ENCODE measurements around the gene RAB26. TPM values are rescaled to one million over a fixed set of nuclear protein-coding genes. Genes with fewer than 3 reads are reported as not detected.

The RAB26 gene
- total RNA-seq, 4 donors from 2014 or later: 0.40 to 1.6 (median 0.89) TPM; not detected in 1

GRCh38 chr16:2179107-2179501 is 30.7 kb downstream of the RAB26 start:
- no peak for DNase-seq
- Histone ChIP-seq H3K9me3 (no peaks in the 10 kb centered on the region), H3K4me1 (no peaks in the 10 kb centered on the region), H3K4me3 (replicated peaks in 1 of 3) (no peak overlapping the region), H3K27ac (no peak overlapping the region), H3K36me3 (peaks cover 23 to 32% of the 10 kb centered on the region in 2 donors), H3K27me3 (no peaks in the 10 kb centered on the region)
- intact Hi-C loops (cut with DNase I): no loop called here
- WGBS, 2 donors: 15 to 76% methylated on average over 6 to 11 of the region's 50 CpGs
- no peak for TF ChIP-seq CTCF (IDR thresholded peaks at IDR 0.05)
- TF ChIP-seq POLR2A (IDR thresholded peaks at IDR 0.05): no peak

GRCh38 chr16:2179576-2179975 is 31.2 kb downstream of the RAB26 start:
- WGBS, 2 donors: 95 to 100% methylated on average over 6 to 24 of the region's 31 CpGs
- intact Hi-C loops (cut with DNase I): no loop called here
- DNase-seq: no peak
- no peak for TF ChIP-seq POLR2A (IDR thresholded peaks at IDR 0.05)
- no peak for TF ChIP-seq CTCF (IDR thresholded peaks at IDR 0.05)
- no peaks in the 10 kb centered on the region for H3K27me3 ChIP-seq
- no peak overlapping the region for H3K4me3 ChIP-seq (replicated peaks in 1 of 3)
- no peaks in the 10 kb centered on the region for H3K9me3 ChIP-seq
- no peaks in the 10 kb centered on the region for H3K4me1 ChIP-seq
- peaks cover 18 to 28% of the 10 kb centered on the region in 2 donors for H3K36me3 ChIP-seq
- H3K27ac ChIP-seq: no peak overlapping the region

GRCh38 chr16:2180461-2180860 is 32.0 kb downstream of the RAB26 start:
- Histone ChIP-seq H3K36me3 (peaks cover 9 to 20% of the 10 kb centered on the region in 2 donors), H3K27ac (no peak overlapping the region), H3K9me3 (no peaks in the 10 kb centered on the region), H3K4me3 (replicated peaks in 1 of 3) (no peak overlapping the region), H3K4me1 (no peaks in the 10 kb centered on the region), H3K27me3 (no peaks in the 10 kb centered on the region)
- intact Hi-C loops (cut with DNase I): no loop called here
- 95 to 98% methylated on average over 23 to 25 of the region's 43 CpGs for WGBS, 2 donors
- no peak for DNase-seq
- TF ChIP-seq CTCF (IDR thresholded peaks at IDR 0.05) (no peak), POLR2A (IDR thresholded peaks at IDR 0.05) (no peak)

- DNase-seq: no peak
- Histone ChIP-seq H3K4me1 (no peaks in the 10 kb centered on the region), H3K36me3 (peaks cover 2 to 12% of the 10 kb centered on the region in 2 donors), H3K4me3 (replicated peaks in 1 of 3) (no peak overlapping the region), H3K27ac (no peak overlapping the region), H3K27me3 (no peaks in the 10 kb centered on the region), H3K9me3 (no peaks in the 10 kb centered on the region)
- 89 to 93% methylated on average over 21 to 28 of the region's 46 CpGs for WGBS, 2 donors
- intact Hi-C loops (cut with DNase I): no loop called here
- no peak for TF ChIP-seq CTCF (IDR thresholded peaks at IDR 0.05)
- TF ChIP-seq POLR2A (IDR thresholded peaks at IDR 0.05): no peak
Observed at GRCh38 chr16:2180962-2181923, 32.8 kb downstream of the RAB26 start.

- 94 to 95% methylated on average over 16 to 19 of the region's 20 CpGs for WGBS, 2 donors
- Histone ChIP-seq H3K4me1 (no peaks in the 10 kb centered on the region), H3K27ac (no peak overlapping the region), H3K4me3 (replicated peaks in 1 of 3) (no peak overlapping the region), H3K27me3 (no peaks in the 10 kb centered on the region), H3K9me3 (no peaks in the 10 kb centered on the region), H3K36me3 (peaks cover 0 to 9% of the 10 kb centered on the region in 2 donors)
- TF ChIP-seq CTCF (IDR thresholded peaks at IDR 0.05) (no peak), POLR2A (IDR thresholded peaks at IDR 0.05) (no peak)
- no peak for DNase-seq
- intact Hi-C loops (cut with DNase I): no loop called here
Observed at GRCh38 chr16:2181952-2182351, 33.5 kb downstream of the RAB26 start.

Measured in thyroid gland (tissue), 4 donors.